A673 (cell line): Measurements from ENCODE around the gene FTSJ3. TPM values are rescaled to one million over a fixed set of nuclear protein-coding genes. Genes with fewer than 3 reads are reported as not detected.

Experiments used
- BruUV-seq: library from RNA; stranded (reverse); fragments of 400-500 nt; replicated peaks from 2 replicates; lab custom pipeline; 2021; lab: Mats Ljungman, UMichigan
- CTCF ChIA-PET: fragments of 300-600 bp; sonication (Branson Sonifier 250); formaldehyde crosslinking; loops from one replicate; lab custom pipeline; 2022; ENCODE audit warnings: antibody characterized with exemption; lab: Charles Lee
- POLR2A ChIA-PET: fragments of 300-600 bp; sonication (Branson Sonifier 250); formaldehyde crosslinking; loops from one replicate; lab custom pipeline; 2022; ENCODE audit warnings: antibody characterized with exemption; ENCODE audit not compliant: low non-redundant PET; lab: Charles Lee
- DNase-seq: peaks from one replicate; pipeline ENCODE4 v3.0.0-alpha.2; 2015; ENCODE audit warnings: low spot score
- H3K27ac ChIP-seq: fragments of 200-600 bp; sonication (generic); 2 replicates; pipeline ENCODE4 v1.5.1; 2016; ENCODE audit warnings: mixed run types, low read depth, mild to moderate bottlenecking, mixed read lengths, antibody characterized with exemption, low read length; ENCODE audit not compliant: poor library complexity, severe bottlenecking
- H3K27me3 ChIP-seq: fragments of 200-600 bp; sonication (generic); replicated peaks from 2 replicates; pipeline ENCODE4 v1.6.1; 2017; ENCODE audit warnings: mixed run types, low read depth, mild to moderate bottlenecking, mixed read lengths, antibody characterized with exemption, low read length; ENCODE audit not compliant: insufficient read depth, poor library complexity
- H3K36me3 ChIP-seq: fragments of 200-600 bp; sonication (generic); 2 replicates; pipeline ENCODE4 v1.6.1; 2016; ENCODE audit warnings: mixed run types, mild to moderate bottlenecking, mixed read lengths, antibody characterized with exemption, low read length; ENCODE audit not compliant: insufficient read depth, poor library complexity, severe bottlenecking
- H3K4me1 ChIP-seq: fragments of 200-600 bp; sonication (generic); 2 replicates; pipeline ENCODE4 v1.6.1; 2017; ENCODE audit warnings: mixed run types, mild to moderate bottlenecking, mixed read lengths, antibody characterized with exemption, low read length; ENCODE audit not compliant: insufficient read depth, poor library complexity, severe bottlenecking
- H3K4me3 ChIP-seq: fragments of 200-600 bp; sonication (generic); 2 replicates; pipeline ENCODE4 v1.5.1; 2016; ENCODE audit warnings: low read depth, mixed run types, mild to moderate bottlenecking, mixed read lengths, low read length; ENCODE audit not compliant: poor library complexity, severe bottlenecking
- H3K9me3 ChIP-seq: fragments of 200-600 bp; sonication (generic); 2 replicates; pipeline ENCODE4 v1.6.1; 2016; ENCODE audit warnings: mixed run types, low read depth, mild to moderate bottlenecking, mixed read lengths, antibody characterized with exemption, low read length; ENCODE audit not compliant: poor library complexity, severe bottlenecking
- EZH2 ChIP-seq: fragments of 200-600 bp; sonication (generic); IDR thresholded peaks from 2 replicates; pipeline ENCODE4 v1.6.1; 2017; ENCODE audit warnings: borderline replicate concordance, low read depth, mild to moderate bottlenecking, mixed read lengths, antibody characterized with exemption, low read length; ENCODE audit not compliant: poor library complexity, severe bottlenecking
- intact Hi-C: fragments of 100-400 bp; cut with micrococcal nuclease; formaldehyde crosslinking; loops from one replicate; pipeline ENCODE4 v1.10.0; 2022; ENCODE audit not compliant: unreplicated experiment
- total RNA-seq: library from RNA; stranded (reverse); gene quantifications from 2 replicates; pipeline ENCODE4 v1.2.3, GENCODE V29; 2021
- TF ChIP-seq, protein P1 (sequence below): fragments of 300-800, 200-600 bp; sonication (generic); conservative IDR thresholded peaks from 2 replicates; pipeline ENCODE4 v1.5.1; 2017; ENCODE audit warnings: low read depth, mild to moderate bottlenecking, antibody characterized with exemption, low read length, moderate library complexity, mixed read lengths

FTSJ3 gene
- total RNA-seq, 1 experiment from 2014 or later = 90.4 TPM

DNA sequence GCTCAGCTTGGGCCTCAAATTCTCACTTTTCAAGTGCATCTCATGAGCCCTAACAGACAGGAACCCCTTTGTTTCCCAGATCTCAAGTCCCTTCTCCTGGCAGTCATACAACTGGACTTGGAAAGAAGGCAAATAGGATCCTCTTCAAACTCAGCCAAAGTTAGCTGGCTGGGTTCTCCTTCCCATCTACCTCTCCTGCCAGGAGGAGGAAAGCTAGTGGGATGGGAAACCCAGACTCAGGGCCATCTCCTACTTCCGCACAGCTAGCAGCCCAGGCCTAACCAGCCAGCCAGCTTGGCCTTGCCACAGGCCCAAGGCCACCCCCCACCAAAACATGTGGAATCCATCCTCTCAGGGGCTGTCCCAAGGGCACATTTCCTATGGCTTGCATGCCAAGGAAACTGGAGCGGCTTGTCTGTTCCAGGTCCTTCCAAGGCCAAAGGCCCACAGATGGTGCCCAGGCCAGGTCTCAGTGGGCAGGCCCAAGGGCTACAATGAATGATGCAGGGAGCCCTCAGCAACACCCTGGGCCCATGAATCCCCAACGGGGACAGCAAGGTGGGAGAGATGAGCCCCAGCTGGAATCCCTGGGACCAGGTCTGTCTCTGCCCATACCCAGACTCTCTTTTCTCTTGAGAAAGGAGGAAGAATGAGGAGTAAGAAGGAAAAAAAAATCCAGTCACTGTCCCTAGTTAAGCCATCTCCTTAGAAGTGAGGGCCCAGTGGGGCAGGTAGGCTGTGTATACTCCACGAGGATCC, 13.3 kb upstream of the FTSJ3 start:
- intact Hi-C loops = no loop called here
- BruUV-seq = TSS peak; percentile 29

DNA sequence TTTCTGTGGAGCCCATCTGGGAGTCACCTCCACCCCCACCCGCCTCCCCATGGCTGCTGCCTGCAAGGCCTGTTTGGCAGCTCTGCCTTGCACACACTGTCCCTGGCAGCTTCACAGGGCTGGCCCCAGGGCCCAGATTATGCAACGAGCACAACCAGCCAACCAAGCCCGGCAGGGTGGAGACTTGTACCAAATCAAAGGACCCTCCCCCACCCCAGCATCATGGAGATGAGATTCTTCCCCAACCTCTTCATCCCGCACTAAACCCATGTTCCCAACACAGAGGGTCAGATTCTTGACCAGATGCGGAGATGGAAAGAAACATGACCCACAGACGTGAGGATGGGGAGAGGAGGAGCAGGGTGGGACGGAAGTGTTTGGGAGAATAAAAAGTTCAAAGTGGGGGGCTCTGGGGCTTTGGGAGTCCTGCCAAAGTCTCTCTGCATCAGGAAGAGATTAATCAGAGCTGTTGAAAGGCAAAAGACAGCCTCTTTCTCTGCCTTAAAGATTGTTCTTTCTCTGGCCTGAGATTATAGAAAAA, 11.2 kb upstream of the FTSJ3 start:
- BruUV-seq = no TSS peak
- TF ChIP-seq, protein P1, sequence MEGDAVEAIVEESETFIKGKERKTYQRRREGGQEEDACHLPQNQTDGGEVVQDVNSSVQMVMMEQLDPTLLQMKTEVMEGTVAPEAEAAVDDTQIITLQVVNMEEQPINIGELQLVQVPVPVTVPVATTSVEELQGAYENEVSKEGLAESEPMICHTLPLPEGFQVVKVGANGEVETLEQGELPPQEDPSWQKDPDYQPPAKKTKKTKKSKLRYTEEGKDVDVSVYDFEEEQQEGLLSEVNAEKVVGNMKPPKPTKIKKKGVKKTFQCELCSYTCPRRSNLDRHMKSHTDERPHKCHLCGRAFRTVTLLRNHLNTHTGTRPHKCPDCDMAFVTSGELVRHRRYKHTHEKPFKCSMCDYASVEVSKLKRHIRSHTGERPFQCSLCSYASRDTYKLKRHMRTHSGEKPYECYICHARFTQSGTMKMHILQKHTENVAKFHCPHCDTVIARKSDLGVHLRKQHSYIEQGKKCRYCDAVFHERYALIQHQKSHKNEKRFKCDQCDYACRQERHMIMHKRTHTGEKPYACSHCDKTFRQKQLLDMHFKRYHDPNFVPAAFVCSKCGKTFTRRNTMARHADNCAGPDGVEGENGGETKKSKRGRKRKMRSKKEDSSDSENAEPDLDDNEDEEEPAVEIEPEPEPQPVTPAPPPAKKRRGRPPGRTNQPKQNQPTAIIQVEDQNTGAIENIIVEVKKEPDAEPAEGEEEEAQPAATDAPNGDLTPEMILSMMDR = no peak
- TF ChIP-seq EZH2 = no peak
- Histone ChIP-seq H3K4me3 (peak overlapping the region; percentile 6), H3K4me1 (peaks cover 49% of the 10 kb centered on the region), H3K36me3 (peaks cover 31% of the 10 kb centered on the region), H3K9me3 (no peaks in the 10 kb centered on the region), H3K27ac (peak overlapping the region; percentile 92), H3K27me3 (no peaks in the 10 kb centered on the region)
- POLR2A ChIA-PET = interaction anchor here (0.6 kb wide), 2 partner anchors 122 to 126 kb away, joined by 3 to 11 read pairs; no protein-coding TSS in a partner anchor
- peak; percentile 88 for DNase-seq
- intact Hi-C loops = no loop called here
- CTCF ChIA-PET = interaction anchor here (0.5 kb wide), 1 partner anchor 493 kb away, joined by 3 read pairs; no protein-coding TSS in a partner anchor

More for the DNA sequence above, 13.3 kb upstream of the FTSJ3 start:
- no peak for DNase-seq
- Histone ChIP-seq H3K36me3 (peaks cover 15% of the 10 kb centered on the region), H3K4me1 (peaks cover 39% of the 10 kb centered on the region), H3K27me3 (no peaks in the 10 kb centered on the region), H3K4me3 (peak overlapping the region; percentile 95), H3K27ac (peak overlapping the region; percentile 92), H3K9me3 (no peaks in the 10 kb centered on the region)
- TF ChIP-seq, protein P1 = no peak
- no peak for TF ChIP-seq EZH2
- ChIA-PET POLR2A (no interaction called here), CTCF (no interaction called here)

DNA sequence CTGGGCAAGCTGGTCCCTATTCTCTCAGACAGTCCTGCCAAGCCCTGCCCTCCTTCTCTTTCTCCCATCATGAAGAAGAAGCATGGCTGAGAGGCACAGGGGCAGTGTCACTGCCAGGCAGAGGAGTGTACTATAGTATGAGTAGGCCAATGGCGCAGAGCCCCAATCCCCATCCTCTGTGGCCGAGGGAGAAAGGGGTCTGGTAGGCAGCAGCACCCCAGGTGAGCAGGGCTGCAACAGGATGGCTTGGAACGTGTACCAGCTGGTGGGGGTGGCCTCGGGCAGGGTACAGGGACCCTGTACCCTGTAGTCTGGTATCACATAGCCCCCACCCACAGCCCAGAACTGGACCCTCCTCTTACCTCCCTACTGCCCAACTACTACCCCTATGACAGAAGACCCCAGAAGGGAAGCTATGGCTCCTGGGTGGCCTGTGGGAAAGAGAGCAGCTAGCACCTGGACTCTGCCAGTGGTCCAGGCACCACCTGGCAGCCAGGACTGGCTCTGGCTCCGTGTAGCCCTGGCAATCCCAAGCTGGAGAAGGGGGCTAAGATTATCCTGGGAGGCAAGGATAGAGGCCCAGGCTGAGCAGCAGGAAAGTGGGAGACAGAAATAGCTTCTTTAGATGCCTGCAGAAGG, 10.6 kb upstream of the FTSJ3 start:
- Histone ChIP-seq H3K9me3 (no peaks in the 10 kb centered on the region), H3K36me3 (peaks cover 37% of the 10 kb centered on the region), H3K27ac (peak overlapping the region; percentile 92), H3K4me3 (peak overlapping the region; percentile 6), H3K4me1 (peaks cover 49% of the 10 kb centered on the region), H3K27me3 (no peaks in the 10 kb centered on the region)
- BruUV-seq = no TSS peak
- no peak for DNase-seq
- TF ChIP-seq, protein P1 = no peak
- TF ChIP-seq EZH2 = no peak
- ChIA-PET POLR2A (interaction anchor here (0.6 kb wide), 2 partner anchors 121 to 126 kb away, joined by 3 to 11 read pairs; no protein-coding TSS in a partner anchor), CTCF (interaction anchor here (0.5 kb wide), 1 partner anchor 492 kb away, joined by 3 read pairs; no protein-coding TSS in a partner anchor)
- intact Hi-C loops = no loop called here
